ENCODE measurements around the gene C19orf25.
"Not testable (repeated sequence)": the region's sequence is repeated elsewhere in the genome, so short reads cannot be mapped to it uniquely, and the experiment has no call there.

Gene C19orf25

DNA sequence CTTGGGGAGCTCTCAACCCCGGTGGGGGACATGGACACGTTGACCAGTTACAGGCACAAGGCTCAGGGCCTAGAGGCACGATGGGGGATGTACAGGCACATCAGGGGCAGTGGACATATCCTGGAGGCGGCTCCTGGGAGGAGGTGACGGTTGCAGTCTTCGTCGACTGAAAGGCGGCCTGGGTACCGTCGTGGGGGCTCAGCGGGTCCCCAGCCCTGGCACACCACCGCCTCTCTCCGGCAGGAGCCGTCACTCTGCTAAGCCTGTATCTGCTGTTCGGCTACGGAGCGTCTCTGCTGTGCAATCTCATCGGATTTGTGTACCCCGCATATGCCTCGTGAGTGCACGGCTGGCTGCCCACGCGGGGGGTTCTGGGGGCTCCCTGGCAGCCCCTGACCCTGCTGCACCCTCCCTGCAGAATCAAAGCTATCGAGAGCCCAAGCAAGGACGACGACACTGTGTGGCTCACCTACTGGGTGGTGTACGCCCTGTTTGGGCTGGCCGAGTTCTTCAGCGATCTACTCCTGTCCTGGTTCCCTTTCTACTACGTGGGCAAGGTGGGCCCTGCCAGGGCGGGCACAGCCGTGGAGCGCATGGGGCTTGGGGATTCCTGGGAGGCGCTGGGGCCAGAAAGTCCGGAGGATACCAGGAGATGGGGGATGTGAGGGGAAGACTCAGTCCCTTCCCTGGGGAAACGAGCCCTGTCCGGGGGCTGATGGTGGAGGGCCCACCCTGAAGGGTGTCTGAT is 16.2 kb upstream of the C19orf25 start:
- DNase-seq, result no peak

- DNase-seq, result no peak
Observed at GRCh38 chr19:1494115-1494815, 15.2 kb upstream of the C19orf25 start.

- DNase-seq, result no peak
Observed at GRCh38 chr19:1492474-1493006, 13.5 kb upstream of the C19orf25 start.

GRCh38 chr19:1491849-1492170 is 12.8 kb upstream of the C19orf25 start:
- no peak for DNase-seq

DNA sequence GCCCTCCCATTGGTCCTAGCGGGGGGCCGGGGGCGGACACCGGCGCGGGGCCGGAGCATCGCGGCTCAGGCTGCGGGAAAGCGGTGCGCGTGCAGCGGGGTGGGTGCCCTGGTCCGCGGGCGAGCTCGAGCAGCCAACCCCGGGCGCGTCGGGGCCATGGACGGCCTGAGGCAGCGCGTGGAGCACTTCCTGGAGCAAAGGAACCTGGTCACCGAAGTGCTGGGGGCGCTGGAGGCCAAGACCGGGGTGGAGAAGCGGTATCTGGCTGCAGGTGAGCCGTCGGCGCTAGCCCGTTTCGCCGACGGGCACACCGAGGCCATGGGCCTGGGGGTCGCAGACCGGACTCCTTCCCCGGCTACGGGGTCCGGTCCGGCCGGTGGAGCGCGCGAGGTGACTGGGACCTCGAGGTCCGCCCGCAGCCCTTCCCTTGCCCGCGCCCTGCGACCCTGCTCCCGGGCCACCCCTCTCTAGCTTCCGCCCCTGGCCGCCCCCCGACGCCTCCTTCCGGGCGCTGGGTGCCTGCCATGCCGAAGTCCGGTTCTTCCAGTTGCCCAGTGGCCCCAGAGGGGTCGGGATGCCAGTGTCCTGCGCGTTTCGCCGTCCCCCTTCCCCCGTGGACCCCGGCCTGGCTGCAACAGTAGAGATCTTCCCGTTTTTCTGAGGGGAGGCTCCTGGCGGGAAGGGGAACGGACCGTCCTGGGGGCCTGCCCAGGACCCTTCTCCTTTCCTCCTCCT is 12.3 kb upstream of the C19orf25 start, which contains the start of gene REEP6:
Gene REEP6, plus strand, starts transcription at position 68 of the 735 bp plus-strand sequence. Its CDS starts 89 bp downstream, at position 157.
- DNase-seq, result no peak

DNA sequence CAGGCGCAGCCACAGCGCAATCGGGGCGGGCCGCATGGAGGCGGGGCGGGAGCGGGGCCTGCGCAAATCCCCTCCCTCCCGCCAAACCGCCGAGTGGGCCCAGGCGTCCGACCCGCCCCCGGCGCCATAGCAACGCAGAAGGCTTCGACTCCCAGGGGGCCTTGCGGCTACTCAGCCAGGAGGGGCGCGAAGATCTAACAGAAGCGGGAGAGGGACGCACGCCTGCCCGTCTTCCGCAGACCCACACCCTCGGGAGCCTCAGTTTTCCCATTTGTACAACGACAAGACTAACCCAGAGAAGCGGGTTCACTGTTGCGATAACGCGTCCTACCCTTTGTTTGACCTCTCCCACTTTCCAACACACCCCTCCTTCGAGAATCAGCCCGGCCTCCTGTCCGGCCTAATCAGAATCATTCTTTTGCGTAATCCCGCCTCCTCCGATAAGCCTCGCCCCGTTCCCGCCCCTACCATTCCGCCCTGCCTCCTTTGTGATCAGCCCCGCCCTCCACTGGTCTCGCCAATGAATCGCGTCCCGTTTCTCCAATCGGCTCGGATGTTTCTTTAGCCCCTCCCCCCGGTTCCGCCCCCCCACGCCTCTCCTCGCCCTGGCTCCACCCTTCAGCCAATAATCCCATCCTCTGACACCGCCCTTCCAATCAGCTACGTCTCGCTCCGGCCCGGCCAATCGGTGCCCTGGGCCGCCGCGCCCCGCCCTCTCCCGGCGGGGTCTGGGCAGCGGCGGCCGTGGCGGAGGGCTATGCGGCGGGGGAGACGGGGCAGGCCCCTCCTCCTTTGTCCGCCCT is 11.5 kb upstream of the C19orf25 start, which contains the start of gene PCSK4:
Gene PCSK4, minus strand, starts transcription at position 40 of the 803 bp plus-strand sequence. Its CDS starts 4 bp downstream, at position 36.
- peak; percentile 98 for DNase-seq

DNA sequence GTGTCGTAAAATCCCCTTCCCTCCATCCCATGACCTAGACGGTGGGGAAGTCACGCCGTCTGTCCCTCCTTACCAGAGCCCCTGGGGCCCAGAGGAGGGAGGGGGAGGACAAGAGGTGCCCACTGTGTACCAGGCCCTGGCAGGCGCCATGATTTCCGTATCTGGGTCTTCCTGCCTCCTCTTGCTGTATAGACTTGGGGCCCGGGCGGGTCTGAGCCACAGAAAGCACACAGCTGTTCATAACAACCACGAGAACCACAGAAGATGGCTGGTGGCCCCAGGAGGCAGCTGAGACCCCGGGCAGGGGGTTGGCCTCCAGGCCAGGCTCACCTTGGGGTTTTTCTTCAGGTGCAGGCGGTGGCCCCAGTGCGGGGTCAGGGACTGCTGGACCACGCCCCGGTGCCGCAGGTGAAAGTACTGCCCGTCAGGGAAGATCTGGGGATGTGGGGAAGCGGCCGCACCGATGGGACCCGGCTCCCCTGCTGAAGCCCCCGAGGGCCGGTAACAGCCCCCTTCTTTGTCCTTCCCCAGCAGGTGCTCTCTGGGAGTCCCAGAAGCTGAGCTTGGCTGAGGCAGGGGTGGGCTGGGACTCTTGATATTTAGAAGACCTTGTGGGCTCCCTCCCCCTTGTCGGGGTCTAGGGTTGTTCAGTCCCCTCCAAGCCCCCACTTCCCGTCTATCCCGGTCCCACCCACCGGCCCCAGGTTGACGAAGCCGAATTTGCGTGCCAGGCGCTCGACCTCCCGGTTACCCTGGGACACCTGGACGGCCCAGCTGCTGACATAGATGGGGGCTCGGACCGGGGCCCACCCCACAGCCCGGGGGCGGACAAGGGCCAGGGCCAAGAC is 10.7 kb upstream of the C19orf25 start:
- DNase-seq, result no peak

DNA sequence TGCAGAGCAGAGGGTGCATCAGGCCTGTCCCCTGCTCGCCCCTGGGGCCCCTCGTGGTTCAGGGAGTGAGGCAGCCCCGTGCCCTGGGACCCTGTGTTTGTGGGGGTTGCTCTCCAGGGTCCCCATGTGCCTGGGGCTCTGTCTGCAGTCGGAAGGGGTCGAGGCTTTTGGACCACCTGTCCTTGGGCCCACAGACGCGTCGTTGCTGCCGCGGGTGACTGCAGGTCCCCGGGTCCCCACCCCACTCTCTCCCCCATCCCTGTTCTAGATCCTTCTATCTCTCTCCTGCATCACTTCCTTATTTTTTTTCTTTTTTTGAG is 9.2 kb upstream of the C19orf25 start:
- DNase-seq, result no peak

DNA sequence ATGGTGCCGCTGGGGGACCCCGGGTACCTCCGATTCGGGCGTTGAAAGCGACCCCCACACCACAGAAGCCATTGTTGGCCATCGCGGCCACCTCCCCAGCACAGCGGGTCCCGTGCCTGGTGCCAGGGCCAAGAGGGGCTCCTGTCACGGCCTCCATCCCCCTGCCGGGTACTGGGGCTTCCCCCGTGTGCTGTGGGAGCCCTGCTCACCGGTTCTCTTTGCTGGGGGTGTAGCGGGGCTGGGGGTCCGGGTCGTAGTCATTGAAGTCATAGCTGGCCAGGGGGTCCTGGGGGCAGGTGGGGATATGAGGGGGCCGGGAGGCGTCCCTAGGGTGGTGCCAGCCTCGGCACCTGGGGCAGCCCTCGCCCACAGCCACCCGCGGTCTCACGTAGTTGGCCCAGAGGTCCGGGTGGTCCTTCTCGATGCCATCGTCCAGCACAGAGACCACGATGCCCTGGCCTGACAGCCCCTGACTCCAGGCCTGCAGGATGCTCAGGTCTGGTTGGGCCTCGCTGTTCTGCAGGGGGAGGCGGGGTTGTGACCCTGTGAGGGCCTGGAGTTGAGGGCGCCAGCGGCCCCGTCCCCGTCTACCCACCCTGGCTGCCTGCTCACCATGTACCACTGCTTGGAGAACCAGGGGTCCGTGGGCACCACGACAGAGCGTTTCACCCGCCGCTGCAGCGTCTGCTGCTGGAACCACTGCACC is 8.7 kb upstream of the C19orf25 start:
- DNase-seq, result no peak

GRCh38 chr19:1486720-1487575 is 7.9 kb upstream of the C19orf25 start:
- no peak for DNase-seq

DNA sequence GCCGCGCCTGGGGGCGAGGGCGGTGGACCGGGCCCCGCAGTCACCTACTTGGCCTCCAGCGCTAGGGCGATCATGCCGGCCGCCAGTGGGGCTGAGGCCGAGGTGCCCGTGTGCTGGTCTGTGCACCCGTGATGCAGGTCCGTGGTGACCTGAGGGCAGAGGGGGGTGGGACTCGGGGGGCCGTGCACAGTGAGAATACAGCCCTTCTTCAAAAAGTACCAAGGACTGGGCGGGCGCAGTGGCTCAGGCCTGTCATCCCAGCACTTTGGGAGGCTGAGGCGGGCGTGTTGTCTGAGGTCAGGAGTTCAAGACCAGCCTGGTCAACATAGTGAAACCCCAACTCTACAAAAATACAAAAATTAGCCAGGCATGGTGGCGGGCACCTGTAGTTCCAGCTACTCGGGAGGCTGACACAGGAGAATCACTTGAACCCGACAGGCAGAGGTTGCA is 5.0 kb upstream of the C19orf25 start:
- no peak for DNase-seq

GRCh38 chr19:1483131-1483978 is 4.3 kb upstream of the C19orf25 start:
- no peak for DNase-seq

DNA sequence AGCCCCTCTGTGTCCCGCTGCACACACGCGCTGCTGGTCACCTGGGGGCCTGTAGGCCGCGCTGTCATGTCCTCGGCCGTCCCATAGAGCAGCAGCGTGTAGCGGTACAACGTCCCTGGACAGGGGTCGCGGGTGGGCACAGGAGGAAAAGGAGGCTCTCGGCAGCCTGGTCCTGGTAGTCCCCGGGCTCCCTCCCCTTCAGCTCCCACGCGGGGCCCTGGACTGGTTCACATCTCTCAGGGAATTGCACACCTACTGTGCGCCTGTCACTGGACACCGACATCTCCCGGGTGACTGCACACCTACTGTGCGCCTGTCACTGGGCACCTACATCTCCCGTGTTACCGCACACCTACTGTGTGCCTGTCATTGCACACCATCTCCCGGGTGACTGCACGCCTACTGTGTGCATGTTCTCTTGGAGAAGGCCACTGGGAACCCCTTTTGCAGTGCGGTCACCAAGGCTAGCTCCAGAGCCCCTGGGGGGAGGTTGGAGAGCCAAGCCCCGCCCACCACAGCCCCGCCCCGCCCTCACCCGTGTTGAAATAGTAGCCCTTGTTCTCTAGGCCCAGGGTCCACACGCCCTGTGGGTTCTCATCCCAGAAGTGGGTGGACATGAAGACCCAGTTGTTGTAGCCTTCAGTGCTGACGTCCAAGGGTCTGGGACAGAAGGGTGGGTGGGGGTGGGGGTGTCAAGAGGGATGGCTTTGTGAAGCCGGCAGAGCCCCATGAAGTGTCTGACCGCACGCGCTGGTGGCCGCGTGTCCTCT is 3.5 kb upstream of the C19orf25 start:
- no peak for DNase-seq

DNA sequence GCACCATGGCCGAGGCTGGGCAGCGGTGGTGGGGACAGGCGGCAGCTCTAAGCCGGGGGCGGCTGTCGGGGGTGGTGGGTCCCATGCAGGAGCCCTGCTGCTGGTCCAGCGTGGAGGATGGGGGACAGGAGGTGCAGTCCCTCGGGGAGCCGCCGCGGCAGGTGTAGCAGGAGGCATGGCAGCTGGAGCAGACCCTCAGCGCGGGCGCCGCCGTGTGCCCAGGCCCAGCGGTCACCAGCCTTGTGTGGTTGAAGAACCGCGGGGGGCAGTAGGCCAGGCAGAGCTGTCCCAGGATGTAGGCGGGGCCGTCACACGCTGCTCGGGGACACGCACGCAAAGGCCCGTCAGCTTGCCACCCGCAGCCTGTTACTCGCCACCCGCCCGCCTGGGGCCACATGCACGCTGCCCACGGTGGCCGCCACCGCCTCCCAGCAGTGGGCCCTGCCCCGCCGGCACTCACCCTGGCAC is 2.9 kb upstream of the C19orf25 start:
- no peak for DNase-seq

DNA sequence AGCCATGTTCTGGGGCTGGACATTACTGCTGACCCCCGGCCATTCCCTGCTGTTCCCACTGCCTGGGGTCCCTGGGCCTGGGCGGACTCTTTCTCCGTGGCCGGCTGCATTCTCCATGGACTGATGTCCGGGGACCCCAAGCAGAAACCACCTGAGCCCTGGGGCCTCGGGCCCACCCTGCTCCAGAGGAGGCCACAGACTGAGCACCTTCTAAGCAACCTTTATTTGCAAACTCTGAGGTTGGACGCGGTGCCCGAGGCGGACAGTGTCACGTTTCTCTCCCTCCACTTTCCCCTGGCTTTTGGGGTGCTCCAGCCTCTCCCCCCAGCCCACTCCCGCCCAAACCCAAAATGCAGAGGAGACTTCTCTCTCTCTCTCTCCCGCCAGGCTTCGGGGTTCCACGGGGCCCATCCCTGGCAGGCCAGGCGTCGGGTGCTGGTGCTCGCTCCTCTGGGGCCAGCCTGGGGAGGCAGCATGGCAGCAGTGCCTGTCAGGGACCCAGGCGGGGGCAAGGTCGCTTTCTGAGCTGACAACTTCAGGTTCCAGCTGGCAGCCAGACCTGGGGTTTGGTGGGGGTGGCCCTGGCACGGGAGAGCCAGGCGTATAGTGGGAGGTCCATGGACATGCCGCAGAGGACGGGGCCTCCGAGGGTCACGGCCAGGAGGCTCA is 2.3 kb upstream of the C19orf25 start:
- no peak for DNase-seq

- not testable (repeated sequence) for DNase-seq
Observed at GRCh38 chr19:1477056-1477455, 2.0 kb downstream of the C19orf25 start.

DNA sequence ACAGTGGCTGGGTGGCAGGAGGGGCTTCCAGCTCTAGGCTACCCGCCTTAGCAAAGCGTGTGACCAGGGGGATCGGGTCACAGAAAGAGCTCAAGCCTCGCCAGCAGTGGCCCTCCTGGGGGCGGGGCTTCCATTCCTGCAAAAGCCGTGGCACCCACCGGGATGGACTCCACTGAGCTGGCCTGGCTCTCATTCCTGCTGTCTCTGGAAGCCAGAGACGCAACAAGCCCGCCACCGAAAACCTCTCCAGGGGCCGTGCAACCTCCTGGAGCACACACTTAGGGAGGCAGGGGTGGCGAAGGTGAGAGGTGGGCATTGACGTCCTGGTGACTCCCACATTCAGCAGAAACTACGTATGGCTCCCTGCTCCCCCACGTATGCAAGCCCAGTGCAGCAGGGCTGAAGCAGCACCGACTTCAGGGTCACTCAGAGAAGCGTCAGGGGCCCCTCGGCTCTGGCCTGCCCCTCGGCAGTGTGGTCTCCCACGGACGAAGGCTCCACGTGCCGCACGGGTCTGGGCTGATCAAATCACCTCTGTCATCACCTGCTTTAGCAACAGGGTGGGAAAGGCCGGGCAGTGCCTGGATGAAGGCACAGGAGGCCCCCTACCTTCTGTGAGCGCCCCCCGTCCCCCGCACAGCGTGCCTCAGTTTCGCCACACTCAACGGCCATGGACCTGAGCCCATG is 3.1 kb downstream of the C19orf25 start:
- no peak for DNase-seq
